BLaER1 (cell line): ENCODE results near the gene BANP.
A peak's percentile ranks its signal among the peaks of the same experiment; 100 is the strongest.
"Not testable (repeated sequence)": the region's sequence is repeated elsewhere in the genome, so short reads cannot be mapped to it uniquely, and the experiment has no call there.

Experiments used
- H3K27ac ChIP-seq: shearing (Covaris generic); formaldehyde crosslinking; 2 replicates; pipeline ENCODE4 v1.8.1; 2022
- H3K27me3 ChIP-seq: shearing (Covaris generic); formaldehyde crosslinking; 2 replicates; pipeline ENCODE4 v1.8.1; 2022
- H3K36me3 ChIP-seq: shearing (Covaris generic); formaldehyde crosslinking; 2 replicates; pipeline ENCODE4 v1.8.1; 2022
- H3K4me1 ChIP-seq: shearing (Covaris generic); formaldehyde crosslinking; 2 replicates; pipeline ENCODE4 v1.8.1; 2022
- H3K4me2 ChIP-seq: shearing (Covaris generic); formaldehyde crosslinking; 2 replicates; pipeline ENCODE4 v1.8.1; 2022
- H3K4me3 ChIP-seq: shearing (Covaris generic); formaldehyde crosslinking; 2 replicates; pipeline ENCODE4 v1.8.1; 2022
- H3K9ac ChIP-seq: shearing (Covaris generic); formaldehyde crosslinking; 2 replicates; pipeline ENCODE4 v1.8.1; 2022
- H3K9me3 ChIP-seq: shearing (Covaris generic); formaldehyde crosslinking; 2 replicates; pipeline ENCODE4 v1.8.1; 2022
- H4K20me1 ChIP-seq: shearing (Covaris generic); formaldehyde crosslinking; 2 replicates; pipeline ENCODE4 v1.8.1; 2022
- Cebpa-rat ChIP-seq: shearing (Covaris generic); IDR thresholded peaks from 2 replicates; pipeline ENCODE4 v1.8.1; 2022

The BANP gene

DNA sequence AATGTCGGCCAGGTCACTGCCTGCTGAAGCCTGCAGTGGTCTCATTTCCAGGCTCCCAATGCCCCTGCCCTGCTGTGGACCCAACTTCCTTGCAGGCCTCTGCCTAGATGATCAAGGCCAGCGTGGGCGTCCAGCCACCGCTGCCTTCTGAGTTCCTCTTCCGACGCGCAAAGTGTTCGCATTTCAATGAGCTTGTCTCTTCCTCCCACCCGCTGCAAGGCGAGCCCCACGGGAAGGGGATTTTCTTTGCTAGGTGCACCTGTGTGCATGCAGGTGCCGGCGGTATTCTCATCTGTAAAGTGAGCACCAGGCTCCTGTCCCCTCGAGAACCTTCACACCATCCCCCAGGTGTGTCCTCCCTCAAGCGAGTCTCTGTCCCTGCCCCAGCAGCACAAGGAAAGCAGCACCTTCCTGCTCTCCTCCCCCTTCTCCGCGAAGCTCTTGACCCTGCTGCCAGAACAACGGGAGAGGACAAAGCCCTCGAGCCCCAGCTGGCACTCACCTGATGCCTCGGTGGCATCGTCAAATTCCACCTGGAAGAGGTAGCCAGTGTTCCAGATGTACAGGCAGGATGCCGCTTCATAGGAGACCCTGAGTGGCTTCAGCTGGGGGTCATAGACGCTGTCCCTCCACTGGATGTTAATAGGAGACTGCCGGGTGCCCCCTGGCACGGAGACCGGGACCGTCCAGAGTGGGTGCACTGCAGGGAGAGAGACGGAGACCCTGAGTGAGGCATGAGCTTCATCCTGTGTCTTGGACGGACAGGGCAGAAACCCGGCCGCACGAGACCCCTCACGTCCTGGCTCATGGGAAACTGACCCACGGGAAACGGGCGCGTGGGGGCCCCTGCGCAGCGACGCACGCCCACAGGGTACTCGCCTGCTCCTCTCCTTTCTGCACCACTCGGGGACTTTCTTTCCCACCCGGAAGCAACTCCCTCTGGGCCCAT is 24.7 kb upstream of the BANP start:
- H3K36me3 ChIP-seq = no peaks in the 10 kb centered on the region
- no peaks in the 10 kb centered on the region for H3K9me3 ChIP-seq
- peaks cover 33% of the 10 kb centered on the region for H3K27me3 ChIP-seq
- H3K9ac ChIP-seq = no peak overlapping the region
- H3K4me2 ChIP-seq = peak overlapping the region; percentile 49
- H3K4me3 ChIP-seq = no peak overlapping the region
- H3K27ac ChIP-seq = no peak overlapping the region
- no peaks in the 10 kb centered on the region for H4K20me1 ChIP-seq
- no peak for TF ChIP-seq Cebpa-rat
- peaks cover 52% of the 10 kb centered on the region for H3K4me1 ChIP-seq

DNA sequence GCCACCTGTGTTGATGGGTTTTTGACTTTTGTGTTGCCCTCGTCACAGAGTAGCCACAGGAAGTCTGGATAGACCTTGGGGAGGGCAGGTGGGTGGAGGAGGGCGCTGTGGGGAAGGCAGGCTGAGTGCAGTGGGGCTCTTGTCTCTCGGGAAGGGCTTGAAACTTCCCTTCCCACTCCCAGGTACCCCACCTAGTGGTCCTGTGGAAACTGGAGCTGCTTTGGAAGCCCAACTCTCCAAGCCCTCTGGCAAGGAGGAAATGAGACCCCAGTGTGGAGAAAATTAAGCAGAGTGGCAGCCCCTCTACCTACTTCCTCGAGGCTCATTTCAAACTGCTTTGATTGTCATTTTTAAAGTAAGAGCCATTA is 24.1 kb upstream of the BANP start:
- Histone ChIP-seq H3K36me3 (no peaks in the 10 kb centered on the region), H4K20me1 (no peaks in the 10 kb centered on the region), H3K4me3 (no peak overlapping the region), H3K4me2 (peak overlapping the region; percentile 49), H3K27ac (no peak overlapping the region), H3K4me1 (peaks cover 49% of the 10 kb centered on the region), H3K27me3 (peaks cover 32% of the 10 kb centered on the region), H3K9me3 (no peaks in the 10 kb centered on the region), H3K9ac (no peak overlapping the region)
- no peak for TF ChIP-seq Cebpa-rat

DNA sequence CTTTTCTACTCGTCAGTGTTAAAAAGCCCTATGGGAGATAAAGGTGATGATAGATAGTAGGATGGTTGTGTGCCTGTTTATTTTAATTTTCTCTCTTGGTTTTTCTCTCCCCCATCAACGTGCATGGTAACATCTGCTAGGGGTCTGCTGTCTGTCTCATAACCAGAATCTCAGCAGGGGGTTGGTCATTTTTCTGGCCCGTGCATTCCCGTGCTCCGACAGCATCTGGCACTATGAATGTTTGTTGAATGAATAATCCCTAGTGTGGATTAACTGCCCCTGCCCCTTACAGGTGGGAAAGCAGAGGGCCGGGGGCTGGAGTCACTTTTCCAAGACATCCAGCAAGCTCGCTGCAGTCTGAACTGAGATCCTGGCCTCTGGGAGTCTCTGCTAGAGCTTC is 21.2 kb upstream of the BANP start:
- no peaks in the 10 kb centered on the region for H3K9me3 ChIP-seq
- peaks cover 26% of the 10 kb centered on the region for H3K4me1 ChIP-seq
- H3K4me2 ChIP-seq = no peak overlapping the region
- H3K27ac ChIP-seq = no peak overlapping the region
- H3K9ac ChIP-seq = no peak overlapping the region
- H4K20me1 ChIP-seq = no peaks in the 10 kb centered on the region
- no peak overlapping the region for H3K4me3 ChIP-seq
- H3K27me3 ChIP-seq = peaks cover 16% of the 10 kb centered on the region
- no peak for TF ChIP-seq Cebpa-rat
- no peaks in the 10 kb centered on the region for H3K36me3 ChIP-seq

DNA sequence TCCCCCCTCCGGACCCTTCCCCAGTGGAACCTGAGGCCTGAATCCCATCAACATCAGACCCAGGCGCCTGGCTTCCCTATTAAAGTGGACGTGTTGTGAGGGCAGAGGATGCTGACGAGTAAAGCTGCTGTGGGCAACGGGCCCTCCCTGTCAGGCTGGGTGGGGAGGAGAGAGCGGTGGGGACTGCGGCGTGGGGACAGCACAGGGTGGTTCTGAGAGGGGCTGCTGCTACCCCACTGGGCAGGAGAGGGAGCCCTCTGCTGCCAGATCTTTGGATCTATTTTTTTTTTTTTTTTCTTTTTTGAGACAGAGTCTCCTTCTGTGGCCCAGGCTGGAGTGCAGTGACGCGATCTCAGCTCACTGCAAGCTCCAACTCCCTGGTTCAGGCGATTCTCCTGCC is 20.8 kb upstream of the BANP start:
- H3K27me3 ChIP-seq = peaks cover 11% of the 10 kb centered on the region
- no peak overlapping the region for H3K4me3 ChIP-seq
- H3K9me3 ChIP-seq = no peaks in the 10 kb centered on the region
- TF ChIP-seq Cebpa-rat = no peak
- H3K27ac ChIP-seq = no peak overlapping the region
- H4K20me1 ChIP-seq = no peaks in the 10 kb centered on the region
- no peak overlapping the region for H3K9ac ChIP-seq
- peaks cover 27% of the 10 kb centered on the region for H3K4me1 ChIP-seq
- no peak overlapping the region for H3K4me2 ChIP-seq
- no peaks in the 10 kb centered on the region for H3K36me3 ChIP-seq

DNA sequence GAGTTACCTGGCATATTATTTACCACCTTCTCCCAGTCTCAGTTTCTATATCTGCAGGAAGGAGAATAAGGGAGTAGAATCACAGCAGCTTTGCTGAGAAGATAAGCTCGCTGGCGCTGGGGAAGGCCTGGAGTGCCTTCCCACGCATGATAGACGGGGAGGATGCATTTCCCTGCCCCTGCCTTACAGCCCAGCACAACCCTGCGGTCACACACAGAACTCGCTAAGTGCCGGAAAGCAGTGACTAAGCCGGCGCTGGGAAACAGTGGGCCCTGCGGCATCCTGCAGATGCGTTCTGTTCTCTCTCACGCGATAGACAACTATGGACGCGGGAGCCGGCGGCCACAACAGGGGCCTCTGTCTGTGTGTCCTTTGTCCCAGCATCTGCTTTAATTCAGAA is 19.7 kb upstream of the BANP start:
- no peaks in the 10 kb centered on the region for H3K9me3 ChIP-seq
- no peak overlapping the region for H3K4me3 ChIP-seq
- no peaks in the 10 kb centered on the region for H3K36me3 ChIP-seq
- no peak overlapping the region for H3K27ac ChIP-seq
- H4K20me1 ChIP-seq = no peaks in the 10 kb centered on the region
- peaks cover 4% of the 10 kb centered on the region for H3K27me3 ChIP-seq
- peaks cover 19% of the 10 kb centered on the region for H3K4me1 ChIP-seq
- no peak overlapping the region for H3K9ac ChIP-seq
- no peak overlapping the region for H3K4me2 ChIP-seq
- no peak for TF ChIP-seq Cebpa-rat

DNA sequence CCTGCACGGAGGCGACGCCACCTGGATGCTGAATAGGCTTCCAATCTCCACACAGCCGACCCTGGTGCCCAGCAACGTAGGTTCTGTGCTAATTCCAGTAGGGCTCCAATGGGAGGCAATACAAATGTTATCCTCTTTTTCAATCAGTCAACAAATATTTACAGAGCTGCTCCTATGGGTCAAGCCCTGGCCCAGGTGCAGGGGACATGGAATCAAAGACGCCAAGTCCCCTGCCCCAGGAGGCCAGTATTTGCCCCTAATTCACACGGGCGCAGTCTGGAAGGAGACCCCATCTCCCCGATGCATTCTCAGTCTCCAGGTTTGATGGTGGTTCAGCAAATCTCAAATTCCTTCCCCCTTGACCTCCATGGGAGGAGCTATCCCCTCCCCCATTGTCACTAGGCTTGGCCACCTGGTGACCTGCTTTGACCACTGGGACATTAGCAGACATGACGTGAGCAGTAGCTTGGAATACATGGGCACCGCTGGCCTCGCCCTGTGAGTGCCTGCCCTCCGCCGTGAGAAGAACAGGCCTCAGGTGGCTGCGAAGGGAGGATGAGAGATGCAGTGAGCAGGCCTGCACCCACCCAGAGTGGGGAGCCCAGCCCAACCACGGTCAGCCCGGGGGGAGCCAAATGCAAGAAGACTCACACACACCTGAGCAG is 18.6 kb upstream of the BANP start:
- H3K4me2 ChIP-seq, H3K4me1 ChIP-seq, H3K4me3 ChIP-seq, H4K20me1 ChIP-seq, H3K9me3 ChIP-seq, H3K9ac ChIP-seq, H3K27ac ChIP-seq, H3K36me3 ChIP-seq, H3K27me3 ChIP-seq: not testable (repeated sequence)

DNA sequence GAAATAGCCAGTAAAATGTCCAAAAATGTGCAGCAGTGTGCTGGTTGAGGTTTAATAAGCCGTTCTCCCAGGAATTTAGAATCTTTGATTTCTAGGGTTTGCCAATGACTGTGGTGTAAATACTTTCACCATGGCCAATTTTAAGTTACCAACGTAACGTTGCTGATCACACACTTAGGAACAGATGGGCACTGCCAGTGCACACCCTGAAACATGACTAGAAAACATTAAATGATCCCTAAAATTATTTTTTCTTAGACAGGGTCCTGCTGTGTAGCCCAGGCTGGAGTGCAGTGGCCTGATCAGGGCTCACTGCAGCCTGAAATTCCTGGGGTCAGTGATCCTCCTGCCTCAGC is 18.1 kb upstream of the BANP start:
- no peaks in the 10 kb centered on the region for H4K20me1 ChIP-seq
- no peak for TF ChIP-seq Cebpa-rat

DNA sequence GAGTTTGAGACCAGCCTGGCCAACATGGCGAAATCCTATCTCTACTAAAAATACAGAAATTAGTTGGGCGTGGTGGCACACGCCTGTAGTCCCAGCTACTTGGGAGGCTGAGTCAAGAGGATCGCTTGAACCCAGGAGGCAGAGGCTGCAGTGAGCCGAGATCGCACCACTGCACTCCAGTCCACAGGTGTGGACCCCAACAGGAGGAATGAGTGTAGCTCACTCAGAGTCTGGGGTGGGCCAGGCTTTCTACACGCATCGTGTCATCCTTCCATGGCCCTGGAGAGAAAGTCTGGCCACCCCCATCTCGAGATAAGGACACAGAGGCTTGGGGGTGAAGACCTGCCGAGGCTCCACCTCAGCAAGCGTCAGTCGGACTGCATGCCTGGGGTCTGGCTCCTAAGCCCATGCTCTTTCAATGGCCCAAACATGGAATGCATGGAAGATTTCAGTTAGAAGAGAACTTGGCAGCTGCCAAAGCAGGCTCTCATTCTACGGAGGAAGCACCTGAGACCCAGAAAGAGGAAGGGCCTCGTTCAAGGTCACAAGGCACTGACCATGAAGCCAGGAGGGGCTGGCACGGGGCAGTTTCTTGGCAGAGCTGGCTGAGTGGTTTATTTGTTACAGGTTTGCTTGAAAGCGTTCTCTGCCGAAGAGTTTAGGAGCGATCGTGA is 16.3 kb upstream of the BANP start:
- peak overlapping the region; percentile 38; the same call in 1 of the 2 replicates for H3K4me2 ChIP-seq
- H3K36me3 ChIP-seq, H3K9me3 ChIP-seq, H3K27ac ChIP-seq, H3K9ac ChIP-seq, H4K20me1 ChIP-seq, H3K27me3 ChIP-seq, H3K4me1 ChIP-seq, H3K4me3 ChIP-seq: not testable (repeated sequence)

More for the DNA sequence above, 18.1 kb upstream of the BANP start:
- no peak overlapping the region for H3K27ac ChIP-seq
- H3K9ac ChIP-seq = no peak overlapping the region
- H3K27me3 ChIP-seq = no peaks in the 10 kb centered on the region
- H3K4me3 ChIP-seq = no peak overlapping the region
- no peaks in the 10 kb centered on the region for H3K36me3 ChIP-seq
- H3K4me2 ChIP-seq = no peak overlapping the region
- H3K4me1 ChIP-seq = peaks cover 8% of the 10 kb centered on the region
- no peaks in the 10 kb centered on the region for H3K9me3 ChIP-seq

DNA sequence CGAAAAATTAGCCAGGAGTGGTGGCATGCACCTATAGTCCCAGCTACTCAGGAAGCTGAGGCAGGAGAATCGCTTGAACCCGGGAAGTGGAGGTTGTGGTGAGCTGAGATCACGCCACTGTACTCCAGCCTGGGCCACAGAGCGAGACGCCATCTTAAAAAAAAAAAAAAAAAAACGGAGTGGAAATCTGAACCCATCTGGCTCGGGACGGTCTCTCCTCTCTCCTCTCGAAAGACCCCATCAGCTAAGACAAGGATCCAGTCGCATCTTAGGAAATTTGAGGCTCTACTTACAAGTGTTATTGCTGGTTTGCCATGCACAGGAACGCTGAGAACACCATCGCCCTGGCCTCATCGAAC is 15.2 kb upstream of the BANP start:
- not testable (repeated sequence) for H3K4me3 ChIP-seq, H3K4me2 ChIP-seq, H3K9me3 ChIP-seq, H4K20me1 ChIP-seq, H3K27me3 ChIP-seq, H3K9ac ChIP-seq, H3K4me1 ChIP-seq, H3K27ac ChIP-seq, H3K36me3 ChIP-seq
